ENCODE measurements around the gene TBC1D7. TPM values are rescaled to one million over a fixed set of nuclear protein-coding genes. Genes with fewer than 3 reads are reported as not detected.

TBC1D7 gene
- total RNA-seq, 4 donors from 2014 or later, result 5.3 to 11.3 (median 8.9) TPM

GRCh38 chr6:13286181-13286580 lies 42.2 kb downstream of the TBC1D7 start:
- TF ChIP-seq CTCF (IDR thresholded peaks at IDR 0.05), result no peak
- no peak for ATAC-seq (ENCODE audit: low FRiP score)
- no peak for DNase-seq (ENCODE audit: low spot score)

GRCh38 chr6:13285705-13286104 lies 42.6 kb downstream of the TBC1D7 start:
- DNase-seq (ENCODE audit: low spot score), result no peak
- ATAC-seq (ENCODE audit: low FRiP score), result no peak
- TF ChIP-seq CTCF (IDR thresholded peaks at IDR 0.05), result no peak

DNA sequence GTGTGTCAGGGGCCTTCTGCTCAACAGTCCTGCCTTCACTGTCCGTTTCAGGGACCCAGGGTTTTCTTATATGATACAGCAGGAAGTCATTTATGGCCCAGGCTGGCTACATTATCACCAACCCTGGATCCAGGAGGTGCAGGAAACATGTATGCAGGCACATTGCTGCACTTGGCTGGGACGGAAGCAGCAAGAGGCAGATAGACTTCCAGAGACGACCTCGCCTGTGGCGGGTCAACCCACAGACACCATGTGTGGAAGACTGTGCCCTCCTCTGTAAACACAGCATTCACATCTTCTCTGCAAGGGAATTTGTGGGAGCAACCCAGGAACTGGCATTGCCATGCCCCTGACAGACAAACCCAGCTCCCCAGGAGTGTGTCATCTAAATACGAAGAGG lies 43.7 kb downstream of the TBC1D7 start:
- ATAC-seq (ENCODE audit: low FRiP score) (no peak), DNase-seq (ENCODE audit: low spot score) (no peak)
- TF ChIP-seq CTCF (IDR thresholded peaks at IDR 0.05), result no peak

GRCh38 chr6:13283331-13283730 lies 45.0 kb downstream of the TBC1D7 start:
- DNase-seq (ENCODE audit: low spot score) (no peak), ATAC-seq (ENCODE audit: low FRiP score) (no peak)
- TF ChIP-seq CTCF (IDR thresholded peaks at IDR 0.05), result no peak

DNA sequence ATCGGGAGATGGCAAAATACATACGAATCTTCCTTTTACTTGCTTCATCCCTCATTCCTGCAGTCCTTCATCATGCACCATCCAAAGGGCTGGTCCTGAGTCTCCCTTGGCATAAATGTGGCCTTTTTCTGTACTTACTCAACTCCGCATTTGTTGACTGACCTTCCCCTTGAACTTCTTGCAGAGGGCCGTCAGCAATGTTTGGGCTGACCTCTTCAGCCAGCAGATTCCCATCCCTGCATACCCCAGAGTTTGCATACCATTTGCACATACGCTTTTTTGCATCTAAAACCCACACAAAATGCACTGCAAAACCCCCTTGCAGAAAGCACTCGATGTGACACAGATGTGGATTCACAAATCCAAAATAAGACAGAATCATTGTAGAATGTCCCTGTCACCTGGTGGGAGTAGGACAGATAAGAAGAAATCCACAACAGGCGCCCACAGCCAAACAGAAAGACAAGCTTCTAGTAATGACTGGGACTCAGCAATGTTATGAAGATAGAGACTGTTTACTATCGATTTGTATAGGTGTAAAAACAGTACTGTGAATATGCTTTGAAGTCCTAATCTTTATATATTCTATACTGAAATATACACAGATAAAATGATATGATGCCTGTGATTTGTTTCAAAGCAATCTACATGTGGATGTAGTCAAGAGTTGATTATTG lies 45.8 kb downstream of the TBC1D7 start:
- ATAC-seq (ENCODE audit: low FRiP score) (no peak), DNase-seq (ENCODE audit: low spot score) (no peak)
- no peak for TF ChIP-seq CTCF (IDR thresholded peaks at IDR 0.05)

DNA sequence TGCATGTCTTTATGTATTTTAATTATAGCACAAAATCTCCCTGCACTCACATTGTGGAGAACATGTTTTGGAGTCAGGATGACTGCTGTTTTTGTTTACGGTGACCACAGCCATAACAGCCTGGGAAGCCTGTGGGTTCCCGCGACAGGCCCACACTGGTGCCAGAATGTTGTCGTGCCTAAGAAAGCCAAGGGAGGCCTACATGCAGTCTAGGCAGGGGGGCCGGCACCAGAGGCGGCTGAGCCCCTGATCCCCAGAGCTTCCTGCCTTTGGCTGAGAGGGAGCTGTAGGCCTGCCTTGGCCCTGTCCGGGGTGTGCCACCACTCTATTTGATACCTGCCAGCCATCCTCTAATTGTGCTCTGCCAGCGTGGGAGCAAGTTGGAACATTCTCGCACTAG lies 46.7 kb downstream of the TBC1D7 start:
- ATAC-seq (ENCODE audit: low FRiP score) (no peak), DNase-seq (ENCODE audit: low spot score) (no peak)
- no peak for TF ChIP-seq CTCF (IDR thresholded peaks at IDR 0.05)

DNA sequence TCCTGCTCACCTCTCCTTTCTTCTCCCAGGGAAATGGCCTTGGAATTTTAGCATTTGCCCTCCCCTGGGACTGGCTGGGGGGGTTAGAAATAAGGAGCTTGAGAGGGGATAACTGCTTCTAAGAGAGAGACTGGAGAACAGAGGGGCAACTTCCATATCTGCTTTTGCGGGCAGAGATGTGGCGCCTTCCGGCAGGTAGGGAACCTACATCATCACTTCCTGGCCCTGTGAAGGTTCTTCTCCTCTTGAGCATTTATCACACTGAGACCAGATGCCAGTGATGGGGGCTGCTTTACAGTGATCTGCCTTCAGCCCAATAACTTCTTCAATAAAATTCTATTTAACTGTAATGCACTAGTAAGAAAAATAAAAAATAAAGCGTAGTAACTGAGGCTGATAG lies 48.1 kb downstream of the TBC1D7 start:
- no peak for TF ChIP-seq CTCF (IDR thresholded peaks at IDR 0.05)
- DNase-seq (ENCODE audit: low spot score), result no peak

More for the DNA sequence above, 48.1 kb downstream of the TBC1D7 start:
- ATAC-seq (ENCODE audit: low FRiP score), result no peak
